GM12892 (cell line): Measurements from ENCODE around the gene AHNAK2.

Experiments
- POLR2A ChIP-seq: IDR thresholded peaks from 2 replicates; pipeline ENCODE4 v1.6.1; 2011; ENCODE audit warnings: low read depth, low read length, control low read depth
- POLR2AphosphoS5 ChIP-seq: IDR thresholded peaks from 2 replicates; pipeline ENCODE4 v1.6.1; 2011; ENCODE audit warnings: low read depth, low read length, control low read depth
- TAF1 ChIP-seq: IDR thresholded peaks from 2 replicates; pipeline ENCODE4 v1.6.1; 2011; ENCODE audit warnings: low read depth, mild to moderate bottlenecking, control low read depth, low read length, borderline replicate concordance

DNA sequence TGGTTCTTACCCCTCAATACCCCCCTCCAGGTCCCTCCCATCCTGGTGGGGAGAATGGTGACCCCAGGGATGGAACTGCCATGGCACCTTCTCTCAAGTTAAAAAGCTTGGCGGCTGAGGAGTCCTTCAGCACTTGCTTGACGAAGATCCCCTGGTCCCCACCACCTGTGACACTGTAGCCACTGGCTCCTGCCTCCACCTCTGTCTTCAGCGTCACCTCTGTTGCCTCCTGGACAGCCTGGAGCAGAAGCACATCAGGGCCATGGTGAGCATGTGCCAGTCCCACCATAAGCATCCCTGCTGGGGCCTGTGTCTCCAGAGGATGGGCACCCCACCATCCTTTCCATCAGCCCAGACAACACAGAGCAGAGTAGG lies 22.8 kb downstream of the AHNAK2 start:
- TF ChIP-seq POLR2A (no peak), POLR2AphosphoS5 (no peak), TAF1 (no peak)
